IgD-negative memory B cell (primary cell): ENCODE data around the gene ICE1. TPM values are rescaled to one million over a fixed set of nuclear protein-coding genes. Genes with fewer than 3 reads are reported as not detected.
"Not testable (repeated sequence)": the region's sequence is repeated elsewhere in the genome, so short reads cannot be mapped to it uniquely, and the experiment has no call there.

Experiments
- H3K27ac Mint-ChIP-seq, 3 donors: one replicate each; pipeline ENCODE4 v1.8.0; 2020 to 2022; ENCODE audit warnings: mild to moderate bottlenecking in 3 of 3, mixed read lengths in 3 of 3, moderate library complexity in 1 of 3
- H3K27me3 Mint-ChIP-seq: one replicate; pipeline ENCODE4 v1.8.0; 2021; ENCODE audit warnings: mixed read lengths
- H3K36me3 Mint-ChIP-seq: one replicate; pipeline ENCODE4 v1.8.0; 2020; ENCODE audit warnings: mild to moderate bottlenecking, mixed read lengths
- H3K4me1 Mint-ChIP-seq, 3 donors: one replicate each; pipeline ENCODE4 v1.8.0; 2020 to 2022; ENCODE audit warnings: mixed read lengths in 3 of 3, mild to moderate bottlenecking in 1 of 3
- H3K4me3 Mint-ChIP-seq, 4 donors: one replicate each; pipeline ENCODE4 v1.8.0; 2020 to 2022; ENCODE audit warnings: mild to moderate bottlenecking in 4 of 4, mixed read lengths in 4 of 4, moderate library complexity in 3 of 4
- H3K9me3 Mint-ChIP-seq, 3 donors: one replicate each; pipeline ENCODE4 v1.8.0; 2020 to 2021; ENCODE audit warnings: mixed read lengths in 3 of 3, mild to moderate bottlenecking in 1 of 3
- polyA plus RNA-seq: library from polyadenylated mRNA; unstranded; fragments of 300-500 nt; fragmentation: Illumina TruSeq; gene quantifications from one replicate; pipeline ENCODE4 v1.2.3, GENCODE V29; 2021

Gene ICE1
- polyA plus RNA-seq, 1 donor from 2014 or later = 20.9 TPM

DNA sequence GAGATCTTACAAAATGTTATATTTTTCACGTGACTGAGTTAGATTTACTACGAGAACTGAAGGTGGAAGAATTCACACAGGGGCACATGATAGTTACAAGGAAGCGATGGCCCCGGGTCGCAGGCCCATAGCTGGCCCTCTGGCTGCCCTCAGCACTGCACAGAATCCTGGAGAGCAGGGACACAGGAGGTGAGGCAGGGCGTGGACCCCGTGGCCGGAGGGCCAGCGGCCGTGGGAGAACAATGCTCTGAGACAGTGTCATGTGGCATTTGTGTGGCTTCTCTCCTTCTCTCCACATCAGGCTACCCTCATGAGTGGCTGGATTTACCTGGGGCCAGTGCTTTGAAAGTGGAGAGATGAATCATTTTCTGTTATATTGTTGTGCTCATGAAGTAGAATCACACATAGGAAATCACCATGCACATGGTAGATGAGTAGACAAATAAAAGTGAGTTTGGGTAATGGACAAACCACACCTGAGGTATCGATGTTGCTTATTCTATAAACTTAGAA lies 89.5 kb downstream of the ICE1 start:
- no peak overlapping the region for H3K27ac Mint-ChIP-seq
- no peak overlapping the region for H3K4me3 Mint-ChIP-seq
- H3K36me3 Mint-ChIP-seq = no peaks in the 10 kb centered on the region
- H3K27me3 Mint-ChIP-seq = peaks cover 9% of the 10 kb centered on the region
- H3K4me1 Mint-ChIP-seq = no peaks in the 10 kb centered on the region
- H3K9me3 Mint-ChIP-seq = peaks cover 0 to under 1% (median 0%) of the 10 kb centered on the region in 3 donors

DNA sequence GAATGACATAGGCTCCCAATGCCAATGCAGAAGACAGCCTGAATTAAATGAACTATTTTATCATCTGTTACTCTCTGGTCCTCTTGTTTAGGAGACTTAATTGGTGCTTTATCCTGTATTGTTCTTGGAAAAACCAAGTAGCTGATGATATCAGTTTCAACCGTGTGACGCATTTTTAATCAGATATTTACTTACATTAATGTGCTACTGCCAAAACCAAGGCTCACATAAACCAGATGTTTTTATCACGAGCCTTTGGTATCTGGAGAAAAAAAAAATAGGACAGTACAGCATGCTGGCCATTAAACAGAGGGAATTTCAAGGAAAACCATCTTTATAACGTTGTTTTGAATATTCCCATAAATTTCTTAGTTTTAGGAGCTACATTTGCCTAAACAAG lies 90.1 kb downstream of the ICE1 start:
- Mint-ChIP-seq H3K36me3 (no peaks in the 10 kb centered on the region), H3K9me3 (peaks cover 0 to 2% (median 0%) of the 10 kb centered on the region in 3 donors), H3K4me1 (no peaks in the 10 kb centered on the region), H3K4me3 (no peak overlapping the region), H3K27ac (no peak overlapping the region), H3K27me3 (peaks cover 9% of the 10 kb centered on the region)

- not testable (repeated sequence) for H3K27ac Mint-ChIP-seq, H3K4me3 Mint-ChIP-seq, H3K36me3 Mint-ChIP-seq, H3K9me3 Mint-ChIP-seq, H3K27me3 Mint-ChIP-seq
- peaks cover 6 to 12% (median 10%) of the 10 kb centered on the region in 3 donors for H3K4me1 Mint-ChIP-seq
Measured at GRCh38 chr5:5520622-5521021, 98.1 kb downstream of the ICE1 start.

GRCh38 chr5:5521029-5521428 lies 98.6 kb downstream of the ICE1 start:
- H3K4me3 Mint-ChIP-seq = no peak overlapping the region
- H3K36me3 Mint-ChIP-seq = peaks cover 7% of the 10 kb centered on the region
- H3K27ac Mint-ChIP-seq = no peak overlapping the region
- peaks cover 6 to 12% (median 11%) of the 10 kb centered on the region in 3 donors for H3K4me1 Mint-ChIP-seq
- peaks cover 0 to 6% (median 0%) of the 10 kb centered on the region in 3 donors for H3K9me3 Mint-ChIP-seq
- H3K27me3 Mint-ChIP-seq = peaks cover 1% of the 10 kb centered on the region

GRCh38 chr5:5521478-5521877 lies 99.0 kb downstream of the ICE1 start:
- Mint-ChIP-seq H3K9me3 (peaks cover 0 to 6% (median 0%) of the 10 kb centered on the region in 3 donors), H3K27me3 (peaks cover 1% of the 10 kb centered on the region)

GRCh38 chr5:5522336-5522735 lies 99.9 kb downstream of the ICE1 start:
- H3K4me1 Mint-ChIP-seq = peaks cover 6 to 12% (median 11%) of the 10 kb centered on the region in 3 donors
- no peak overlapping the region for H3K4me3 Mint-ChIP-seq
- H3K27ac Mint-ChIP-seq = no peak overlapping the region
- H3K9me3 Mint-ChIP-seq = peaks cover 0 to 4% (median 0%) of the 10 kb centered on the region in 3 donors
- peaks cover 1% of the 10 kb centered on the region for H3K27me3 Mint-ChIP-seq
- H3K36me3 Mint-ChIP-seq = peaks cover 7% of the 10 kb centered on the region

More at GRCh38 chr5:5521478-5521877, 99.0 kb downstream of the ICE1 start:
- peaks cover 7% of the 10 kb centered on the region for H3K36me3 Mint-ChIP-seq
- H3K4me3 Mint-ChIP-seq = no peak overlapping the region
- H3K27ac Mint-ChIP-seq = no peak overlapping the region
- H3K4me1 Mint-ChIP-seq = peaks cover 6 to 12% (median 11%) of the 10 kb centered on the region in 3 donors

- peaks cover 7% of the 10 kb centered on the region for H3K36me3 Mint-ChIP-seq
- peak overlapping the region in 2 of 3 donors; percentile 74 to 80 for H3K27ac Mint-ChIP-seq
- peaks cover 1% of the 10 kb centered on the region for H3K27me3 Mint-ChIP-seq
- peaks cover 6 to 12% (median 11%) of the 10 kb centered on the region in 3 donors for H3K4me1 Mint-ChIP-seq
- H3K4me3 Mint-ChIP-seq = peak overlapping the region; percentile 2 to 88 (median 70)
- peaks cover 0 to 4% (median 0%) of the 10 kb centered on the region in 3 donors for H3K9me3 Mint-ChIP-seq
Measured at GRCh38 chr5:5523066-5523505, 100.6 kb downstream of the ICE1 start.

DNA sequence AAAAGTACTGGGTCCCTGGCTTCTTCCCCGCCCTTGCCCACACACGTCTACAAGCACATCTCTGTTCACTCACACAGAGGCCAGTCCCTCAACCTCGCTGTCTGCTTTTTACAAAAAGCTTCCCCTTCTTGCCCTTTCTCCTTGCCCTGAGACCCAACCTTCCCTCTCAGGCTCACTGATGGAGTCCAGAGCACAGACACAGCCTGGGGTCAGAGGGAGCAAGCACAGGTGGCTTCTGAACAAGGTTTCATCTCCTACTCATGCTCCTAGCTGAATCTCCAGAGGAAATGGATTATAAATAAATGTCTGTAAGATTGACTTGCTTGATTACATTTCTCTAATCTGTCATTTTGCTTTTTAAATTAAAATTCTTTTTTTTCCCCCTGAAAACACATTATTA lies 101.8 kb downstream of the ICE1 start:
- no peak overlapping the region for H3K4me3 Mint-ChIP-seq
- no peaks in the 10 kb centered on the region for H3K27me3 Mint-ChIP-seq
- peak overlapping the region in 2 of 3 donors; percentile 14 to 74 for H3K27ac Mint-ChIP-seq
- H3K4me1 Mint-ChIP-seq = peaks cover 6 to 12% (median 11%) of the 10 kb centered on the region in 3 donors
- peaks cover 2 to 7% (median 4%) of the 10 kb centered on the region in 3 donors for H3K9me3 Mint-ChIP-seq
- H3K36me3 Mint-ChIP-seq = peaks cover 4% of the 10 kb centered on the region

DNA sequence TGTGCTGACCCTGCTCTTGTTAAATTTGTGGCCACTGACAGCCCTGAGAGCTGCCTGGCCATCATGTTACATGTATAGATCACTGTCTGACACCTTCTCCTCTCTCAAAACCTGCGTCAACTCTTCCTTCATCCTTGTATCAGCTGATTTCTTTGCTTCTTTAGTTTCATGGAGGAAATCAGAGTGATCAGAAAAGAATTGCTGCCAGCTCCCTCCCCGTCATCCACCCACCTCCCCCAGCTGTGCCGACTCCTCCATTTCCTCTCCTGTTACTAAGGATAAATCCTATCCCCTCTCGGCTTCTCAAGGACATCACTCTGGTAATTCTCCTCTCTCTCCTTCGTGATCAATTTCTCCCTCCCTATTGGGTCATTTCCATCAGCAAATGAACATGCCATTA lies 108.9 kb downstream of the ICE1 start:
- H3K27me3 Mint-ChIP-seq = peaks cover 17% of the 10 kb centered on the region
- peaks cover 2 to 5% (median 4%) of the 10 kb centered on the region in 3 donors for H3K4me1 Mint-ChIP-seq
- H3K4me3 Mint-ChIP-seq = peak overlapping the region in 1 of 4 donors; percentile 80
- H3K9me3 Mint-ChIP-seq = peaks cover 2 to 4% (median 3%) of the 10 kb centered on the region in 3 donors
- no peak overlapping the region for H3K27ac Mint-ChIP-seq
- no peaks in the 10 kb centered on the region for H3K36me3 Mint-ChIP-seq

DNA sequence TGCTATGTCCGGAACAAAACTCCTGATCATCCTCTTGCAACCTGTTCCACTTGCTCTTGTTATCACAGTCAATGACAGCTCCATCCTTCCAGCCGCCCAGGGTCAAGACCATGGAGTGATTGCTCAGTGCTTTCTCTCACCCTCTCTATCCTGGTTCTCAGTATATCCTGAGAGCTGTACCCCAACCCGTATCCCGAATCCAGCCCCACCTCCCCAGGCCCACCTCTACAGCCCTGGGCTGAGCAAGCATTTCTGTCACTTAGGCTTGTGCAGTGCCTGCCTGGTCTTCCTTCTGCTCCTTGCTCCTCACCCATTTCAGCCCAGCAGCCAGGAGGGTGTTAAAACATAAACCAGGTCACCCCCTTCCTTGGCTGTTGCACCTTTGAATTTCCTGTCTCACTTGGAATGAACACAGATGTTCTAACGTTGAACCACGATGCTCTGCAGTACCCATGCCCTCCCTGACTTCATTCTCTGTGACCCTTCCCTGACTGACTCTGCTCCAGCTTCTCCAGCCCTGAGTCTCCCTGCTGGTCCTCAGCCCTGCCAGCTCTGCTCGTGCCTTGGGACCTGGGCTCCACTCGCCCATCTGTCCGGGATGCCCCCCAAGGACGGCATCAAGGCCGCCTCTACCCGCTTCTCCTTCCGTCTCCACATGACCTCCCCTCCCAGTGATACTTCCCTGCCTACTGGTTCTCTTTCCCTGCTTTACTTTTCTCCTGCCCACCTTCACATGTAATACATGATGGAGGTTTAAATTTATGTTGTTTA lies 110.0 kb downstream of the ICE1 start:
- H3K36me3 Mint-ChIP-seq = no peaks in the 10 kb centered on the region
- H3K4me1 Mint-ChIP-seq = peaks cover 2 to 5% (median 4%) of the 10 kb centered on the region in 3 donors
- peaks cover 2 to 4% (median 3%) of the 10 kb centered on the region in 3 donors for H3K9me3 Mint-ChIP-seq
- peaks cover 20% of the 10 kb centered on the region for H3K27me3 Mint-ChIP-seq
- peak overlapping the region in 1 of 4 donors; percentile 63 for H3K4me3 Mint-ChIP-seq
- H3K27ac Mint-ChIP-seq = no peak overlapping the region

DNA sequence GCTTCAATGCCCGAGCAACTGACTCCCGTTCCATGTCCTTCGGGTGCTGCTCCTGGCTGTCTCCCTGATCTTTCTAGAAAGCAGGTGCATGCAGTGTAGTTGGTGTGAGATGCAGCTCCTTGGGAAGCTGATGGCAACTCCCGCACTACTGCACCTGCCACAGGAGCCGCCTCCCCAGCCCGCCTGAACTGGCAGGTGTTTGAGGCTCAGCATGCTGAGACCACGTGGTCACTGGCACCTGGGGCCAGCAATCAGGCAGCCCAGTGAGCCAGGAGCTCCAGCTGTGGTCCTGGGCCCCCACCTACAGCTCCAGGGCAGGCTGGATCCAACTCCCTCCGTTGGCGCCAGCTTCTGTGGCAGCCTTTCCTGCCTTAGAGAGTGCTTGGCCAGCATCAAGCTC lies 111.5 kb downstream of the ICE1 start:
- H3K4me3 Mint-ChIP-seq = no peak overlapping the region
- H3K27ac Mint-ChIP-seq = no peak overlapping the region
- peaks cover 2 to 5% (median 4%) of the 10 kb centered on the region in 3 donors for H3K4me1 Mint-ChIP-seq
- H3K27me3 Mint-ChIP-seq = peaks cover 20% of the 10 kb centered on the region
- H3K36me3 Mint-ChIP-seq = no peaks in the 10 kb centered on the region
- peaks cover 0 to 3% (median under 1%) of the 10 kb centered on the region in 3 donors for H3K9me3 Mint-ChIP-seq

DNA sequence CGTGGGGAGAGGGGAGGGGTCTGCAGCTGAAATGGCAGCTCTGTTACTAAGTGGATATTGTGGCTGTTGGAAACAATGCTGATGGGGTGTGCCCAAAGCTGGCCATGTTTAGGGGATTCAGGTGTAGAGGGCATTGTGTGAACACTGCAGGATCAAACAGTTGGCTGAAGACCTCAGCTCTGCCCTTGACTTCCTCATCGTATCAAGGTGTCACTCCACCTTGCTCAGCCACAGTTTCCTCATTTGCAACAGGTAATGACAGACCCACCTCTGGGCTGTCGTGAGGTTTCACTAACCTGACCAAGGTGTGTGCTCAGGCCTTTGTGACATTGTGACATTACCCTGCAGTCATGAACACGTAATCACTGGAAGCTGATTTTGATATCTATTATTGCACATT lies 111.9 kb downstream of the ICE1 start:
- H3K27me3 Mint-ChIP-seq = peaks cover 20% of the 10 kb centered on the region
- no peak overlapping the region for H3K27ac Mint-ChIP-seq
- H3K4me3 Mint-ChIP-seq = peak overlapping the region in 1 of 4 donors; percentile 13
- peaks cover 2 to 5% (median 4%) of the 10 kb centered on the region in 3 donors for H3K4me1 Mint-ChIP-seq
- no peaks in the 10 kb centered on the region for H3K36me3 Mint-ChIP-seq
- H3K9me3 Mint-ChIP-seq = no peaks in the 10 kb centered on the region

GRCh38 chr5:5536871-5537270 lies 114.4 kb downstream of the ICE1 start:
- H3K9me3 Mint-ChIP-seq = peaks cover 0 to 2% (median 0%) of the 10 kb centered on the region in 3 donors
- no peaks in the 10 kb centered on the region for H3K36me3 Mint-ChIP-seq
- peak overlapping the region in 1 of 3 donors; percentile 73 for H3K27ac Mint-ChIP-seq
- H3K4me1 Mint-ChIP-seq = peaks cover 0 to 2% (median 2%) of the 10 kb centered on the region in 3 donors
- no peak overlapping the region for H3K4me3 Mint-ChIP-seq
- peaks cover 11% of the 10 kb centered on the region for H3K27me3 Mint-ChIP-seq

- H3K9me3 Mint-ChIP-seq = peaks cover 0 to 2% (median 0%) of the 10 kb centered on the region in 3 donors
- no peak overlapping the region for H3K4me3 Mint-ChIP-seq
- peaks cover 6% of the 10 kb centered on the region for H3K27me3 Mint-ChIP-seq
- H3K36me3 Mint-ChIP-seq = no peaks in the 10 kb centered on the region
- no peak overlapping the region for H3K27ac Mint-ChIP-seq
- H3K4me1 Mint-ChIP-seq = peaks cover 0 to 2% (median 2%) of the 10 kb centered on the region in 3 donors
Measured at GRCh38 chr5:5537426-5537825, 114.9 kb downstream of the ICE1 start.

DNA sequence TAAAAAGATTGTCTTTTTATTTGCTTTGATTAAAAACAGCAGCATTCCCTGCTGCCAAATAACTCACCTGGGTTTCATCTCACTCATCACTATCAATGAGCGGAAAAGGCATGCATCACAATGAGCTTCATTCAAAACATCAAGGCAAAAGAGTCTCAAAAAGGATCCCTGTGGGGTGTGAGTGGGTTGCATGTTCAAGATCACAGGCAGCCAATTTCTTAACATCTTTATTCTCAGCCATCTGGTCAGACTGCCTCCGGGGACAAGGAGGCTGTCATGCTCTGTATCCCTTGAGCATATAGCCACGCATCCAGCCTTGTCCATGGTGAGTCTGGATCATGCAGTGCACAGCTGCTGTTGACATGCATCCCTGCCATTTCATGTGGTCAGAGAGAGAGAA lies 117.1 kb downstream of the ICE1 start:
- no peak overlapping the region for H3K4me3 Mint-ChIP-seq
- H3K27me3 Mint-ChIP-seq = peaks cover 5% of the 10 kb centered on the region
- H3K9me3 Mint-ChIP-seq = peaks cover 0 to 2% (median 0%) of the 10 kb centered on the region in 3 donors
- H3K36me3 Mint-ChIP-seq = no peaks in the 10 kb centered on the region
- peaks cover 0 to 2% (median 0%) of the 10 kb centered on the region in 3 donors for H3K4me1 Mint-ChIP-seq
- no peak overlapping the region for H3K27ac Mint-ChIP-seq
